Osteoblast (primary cell): ENCODE measurements around the gene CRYM. TPM values are rescaled to one million over a fixed set of nuclear protein-coding genes. Genes with fewer than 3 reads are reported as not detected.

ENCODE experiments used
- DNase-seq: peaks from one replicate; pipeline ENCODE4 v3.0.0; 2011; ENCODE audit warnings: low spot score, mixed read lengths; ENCODE audit not compliant: insufficient read length; ENCODE audit errors: missing footprints
- H2AFZ ChIP-seq: 2 replicates; pipeline ENCODE4 v1.6.0; 2011; ENCODE audit warnings: mild to moderate bottlenecking, low read length
- H3K27ac ChIP-seq: 2 replicates; pipeline ENCODE4 v1.5.1; 2011; ENCODE audit warnings: mild to moderate bottlenecking, low read depth, low read length, moderate library complexity
- H3K27me3 ChIP-seq: 2 replicates; pipeline ENCODE4 v1.6.0; 2012; ENCODE audit warnings: mild to moderate bottlenecking, control low read depth, inconsistent platforms, low read length, moderate library complexity; ENCODE audit not compliant: insufficient read depth
- H3K36me3 ChIP-seq: 2 replicates; pipeline ENCODE4 v1.5.1; 2011; ENCODE audit warnings: mild to moderate bottlenecking, low read length, control low read depth, moderate library complexity; ENCODE audit not compliant: insufficient read depth
- H3K4me1 ChIP-seq: 2 replicates; pipeline ENCODE4 v1.5.1; 2011; ENCODE audit warnings: mild to moderate bottlenecking, low read length, control low read depth, moderate library complexity; ENCODE audit not compliant: insufficient read depth
- H3K4me2 ChIP-seq: 2 replicates; pipeline ENCODE4 v1.6.0; 2011; ENCODE audit warnings: mild to moderate bottlenecking, low read length; ENCODE audit not compliant: insufficient read depth
- H3K4me3 ChIP-seq: fragments of 200-600 bp; sonication (generic); 3 replicates; pipeline ENCODE4 v1.5.1; 2012; ENCODE audit warnings: mild to moderate bottlenecking, low read length, inconsistent platforms; ENCODE audit not compliant: insufficient read depth
- H3K79me2 ChIP-seq: 2 replicates; pipeline ENCODE4 v1.6.0; 2012; ENCODE audit warnings: mild to moderate bottlenecking, low read length, control low read depth, inconsistent platforms; ENCODE audit not compliant: insufficient read depth
- H3K9me3 ChIP-seq: 2 replicates; pipeline ENCODE4 v1.5.1; 2011; ENCODE audit warnings: low read depth, low read length, control low read depth
- H4K20me1 ChIP-seq: 2 replicates; pipeline ENCODE4 v1.6.0; 2012; ENCODE audit warnings: mild to moderate bottlenecking, low read length, control low read depth; ENCODE audit not compliant: insufficient read depth
- total RNA-seq: library from RNA; depleted of rRNA; stranded (reverse); fragments of >200 nt; gene quantifications from 2 replicates; pipeline ENCODE4 v1.2.3, GENCODE V29; 2012
- TF ChIP-seq, protein P1 (sequence below): IDR thresholded peaks from 2 replicates; pipeline ENCODE4 v1.5.1; 2011; ENCODE audit warnings: mild to moderate bottlenecking, low read depth, low read length, moderate library complexity; ENCODE audit errors: extremely low read depth

CRYM gene
- total RNA-seq, 1 donor = 5.1 TPM

DNA sequence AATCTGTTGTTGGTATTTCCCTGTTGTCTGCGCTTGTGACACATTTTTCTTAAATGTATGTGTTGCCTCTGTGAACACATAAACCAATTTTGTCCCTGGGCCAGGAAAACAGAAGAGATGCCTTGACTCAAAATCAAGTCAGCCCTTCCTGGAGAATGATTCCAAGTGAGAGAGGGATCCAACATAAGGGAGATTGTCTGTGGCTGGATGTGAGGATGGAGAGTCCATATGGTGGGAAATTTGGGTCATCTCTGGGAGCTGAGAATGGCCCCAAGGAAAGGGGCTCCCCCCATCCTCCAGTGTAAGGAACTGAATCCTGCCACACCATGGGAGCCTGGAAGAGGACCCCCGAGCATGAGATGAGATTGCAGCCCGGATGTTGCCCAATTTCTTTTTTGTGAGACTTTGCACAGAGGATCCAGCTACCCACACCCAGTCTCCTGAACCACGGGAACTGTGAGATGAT, 13.5 kb downstream of the CRYM start:
- Histone ChIP-seq H3K36me3 (no peaks in the 10 kb centered on the region), H2AFZ (no peak overlapping the region), H3K79me2 (no peaks in the 10 kb centered on the region), H3K27me3 (peaks cover 7% of the 10 kb centered on the region), H3K4me3 (no peak overlapping the region), H4K20me1 (no peaks in the 10 kb centered on the region), H3K9me3 (no peaks in the 10 kb centered on the region), H3K27ac (no peak overlapping the region), H3K4me1 (no peaks in the 10 kb centered on the region), H3K4me2 (no peak overlapping the region)
- DNase-seq = no peak
- TF ChIP-seq, protein P1, sequence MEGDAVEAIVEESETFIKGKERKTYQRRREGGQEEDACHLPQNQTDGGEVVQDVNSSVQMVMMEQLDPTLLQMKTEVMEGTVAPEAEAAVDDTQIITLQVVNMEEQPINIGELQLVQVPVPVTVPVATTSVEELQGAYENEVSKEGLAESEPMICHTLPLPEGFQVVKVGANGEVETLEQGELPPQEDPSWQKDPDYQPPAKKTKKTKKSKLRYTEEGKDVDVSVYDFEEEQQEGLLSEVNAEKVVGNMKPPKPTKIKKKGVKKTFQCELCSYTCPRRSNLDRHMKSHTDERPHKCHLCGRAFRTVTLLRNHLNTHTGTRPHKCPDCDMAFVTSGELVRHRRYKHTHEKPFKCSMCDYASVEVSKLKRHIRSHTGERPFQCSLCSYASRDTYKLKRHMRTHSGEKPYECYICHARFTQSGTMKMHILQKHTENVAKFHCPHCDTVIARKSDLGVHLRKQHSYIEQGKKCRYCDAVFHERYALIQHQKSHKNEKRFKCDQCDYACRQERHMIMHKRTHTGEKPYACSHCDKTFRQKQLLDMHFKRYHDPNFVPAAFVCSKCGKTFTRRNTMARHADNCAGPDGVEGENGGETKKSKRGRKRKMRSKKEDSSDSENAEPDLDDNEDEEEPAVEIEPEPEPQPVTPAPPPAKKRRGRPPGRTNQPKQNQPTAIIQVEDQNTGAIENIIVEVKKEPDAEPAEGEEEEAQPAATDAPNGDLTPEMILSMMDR = no peak

DNA sequence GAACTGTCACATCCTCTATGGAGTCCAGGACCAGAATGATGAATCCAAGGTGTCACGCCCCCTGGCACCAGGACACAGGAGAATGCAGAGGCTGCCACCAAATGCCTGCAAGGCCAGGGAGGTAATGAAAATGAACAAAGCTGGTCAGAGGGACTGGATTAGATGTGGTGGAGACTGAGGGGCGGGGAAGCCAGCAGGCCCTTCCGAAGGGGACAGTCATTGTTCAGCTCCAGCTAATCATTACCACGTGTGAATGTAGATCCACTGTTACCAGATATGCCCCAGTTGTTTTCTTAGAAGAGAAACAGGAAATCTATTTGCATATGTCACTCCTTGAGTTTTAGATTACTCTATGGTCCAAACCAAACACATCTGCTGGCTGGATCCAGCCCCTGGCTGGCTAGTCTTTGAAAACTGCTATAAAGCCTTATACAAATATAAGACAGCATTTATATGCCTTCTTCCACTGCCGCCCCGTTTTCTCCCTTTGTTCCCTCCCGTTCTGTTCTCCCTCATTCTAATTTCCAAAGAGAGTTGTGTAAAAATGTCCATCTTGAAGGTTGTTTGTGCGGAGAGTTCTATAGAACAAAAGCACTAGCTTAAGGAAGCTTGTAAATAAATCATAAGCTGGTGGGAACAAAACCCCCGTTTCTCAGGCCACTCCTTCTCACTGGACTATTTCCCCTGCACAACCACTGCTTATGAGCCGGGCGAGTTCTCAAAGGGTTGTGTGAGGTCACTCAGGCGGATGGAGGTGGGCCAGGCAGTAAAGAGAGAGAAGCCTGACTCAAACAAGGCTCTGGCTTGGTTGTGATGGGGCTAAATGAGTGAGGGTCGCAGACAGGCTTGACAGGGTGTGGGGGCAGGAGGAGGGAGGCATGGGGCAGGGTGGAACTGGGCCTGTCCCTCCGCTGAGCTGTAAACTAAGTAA, 14.2 kb downstream of the CRYM start:
- Histone ChIP-seq H3K36me3 (no peaks in the 10 kb centered on the region), H3K27me3 (peaks cover 7% of the 10 kb centered on the region), H3K4me2 (no peak overlapping the region), H3K9me3 (no peaks in the 10 kb centered on the region), H4K20me1 (no peaks in the 10 kb centered on the region), H3K27ac (no peak overlapping the region), H3K4me1 (no peaks in the 10 kb centered on the region), H3K4me3 (no peak overlapping the region), H2AFZ (peak overlapping the region; percentile 17), H3K79me2 (no peaks in the 10 kb centered on the region)
- peak; percentile 72 for DNase-seq
- TF ChIP-seq, protein P1 = no peak

DNA sequence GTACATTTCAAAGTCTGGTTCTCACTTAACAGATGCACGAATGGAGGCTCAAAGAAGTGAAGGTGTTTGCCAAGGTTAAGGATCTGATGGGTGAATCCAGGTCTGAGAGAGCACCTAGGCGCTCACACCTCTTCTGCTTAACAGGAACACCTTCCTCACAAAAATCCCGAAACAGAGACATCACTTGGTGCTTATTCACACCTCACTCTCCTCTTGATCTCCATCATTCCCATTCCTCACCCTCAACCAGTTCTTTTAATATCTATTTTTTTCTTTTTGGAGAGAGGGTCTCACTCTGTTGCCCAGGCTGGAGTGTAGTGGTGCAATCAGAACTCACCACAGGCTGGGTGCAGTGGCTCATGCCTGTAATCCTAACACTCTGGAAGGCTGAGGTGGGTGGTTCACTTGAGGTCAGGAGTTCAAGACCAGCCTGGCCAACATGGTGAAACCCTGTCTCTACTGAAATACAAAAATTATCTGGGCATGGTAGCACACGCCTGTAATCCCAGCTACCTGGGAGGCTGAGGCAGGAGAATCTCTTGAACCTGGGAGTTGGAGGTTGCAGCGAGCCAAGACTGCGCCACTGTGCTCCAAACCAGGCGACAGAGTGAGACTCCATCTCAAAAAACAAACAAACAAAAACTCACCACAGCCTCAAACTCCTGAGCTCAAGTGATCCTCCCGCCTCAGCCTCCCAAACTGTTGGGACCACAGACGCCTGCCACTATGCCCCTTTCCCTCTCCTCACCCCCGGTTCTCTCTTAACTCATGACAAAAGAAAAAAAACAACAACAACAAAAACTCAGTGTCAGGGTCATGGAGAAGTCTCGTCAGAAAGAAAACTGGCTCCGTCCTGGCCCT, 15.1 kb downstream of the CRYM start:
- no peak overlapping the region for H2AFZ ChIP-seq
- H3K4me3 ChIP-seq = no peak overlapping the region
- H3K4me1 ChIP-seq = no peaks in the 10 kb centered on the region
- no peaks in the 10 kb centered on the region for H4K20me1 ChIP-seq
- H3K27ac ChIP-seq = no peak overlapping the region
- TF ChIP-seq, protein P1 = no peak
- no peaks in the 10 kb centered on the region for H3K36me3 ChIP-seq
- no peak overlapping the region for H3K4me2 ChIP-seq
- no peaks in the 10 kb centered on the region for H3K79me2 ChIP-seq
- no peak for DNase-seq
- H3K27me3 ChIP-seq = peaks cover 7% of the 10 kb centered on the region
- no peaks in the 10 kb centered on the region for H3K9me3 ChIP-seq
